ENCODE data around the gene DBN1.

The DBN1 gene

GRCh38 chr5:177447066-177447610 lies 26.3 kb downstream of the DBN1 start:
- no peak overlapping the region for H3K27ac Mint-ChIP-seq
- peaks cover 53% of the 10 kb centered on the region for H3K27me3 Mint-ChIP-seq
- no peaks in the 10 kb centered on the region for H3K9me3 Mint-ChIP-seq
- intact Hi-C loops (cut with micrococcal nuclease), result no loop called here
- peaks cover 56% of the 10 kb centered on the region for H3K4me1 Mint-ChIP-seq (ENCODE audit: low read depth)
- peaks cover 19% of the 10 kb centered on the region for H3K36me3 Mint-ChIP-seq (ENCODE audit: low read depth)
- no peak overlapping the region for H3K4me3 Mint-ChIP-seq

- Mint-ChIP-seq H3K27ac (no peak within 1 kb of the TSS), H3K36me3 (ENCODE audit: low read depth) (peaks cover 26% of the 10 kb centered on the region), H3K4me3 (peak within 1 kb of the TSS; percentile 61), H3K9me3 (no peaks in the 10 kb centered on the region), H3K4me1 (ENCODE audit: low read depth) (peaks cover 56% of the 10 kb centered on the region), H3K27me3 (peaks cover 48% of the 10 kb centered on the region)
- intact Hi-C loops (cut with micrococcal nuclease), result no loop called here
These were observed 27.0 kb downstream of the DBN1 start, which contains the start of gene PRR7 for GRCh38 chr5:177446200-177447065. Gene PRR7, plus strand, starts transcription at chr5:177446814. Its CDS starts 8,254 bp downstream, at chr5:177455068.

- Mint-ChIP-seq H3K27me3 (peaks cover 45% of the 10 kb centered on the region), H3K4me1 (ENCODE audit: low read depth) (peaks cover 56% of the 10 kb centered on the region), H3K9me3 (no peaks in the 10 kb centered on the region), H3K4me3 (peak overlapping the region; percentile 22), H3K36me3 (ENCODE audit: low read depth) (peaks cover 32% of the 10 kb centered on the region), H3K27ac (no peak overlapping the region)
- intact Hi-C loops (cut with micrococcal nuclease), result no loop called here
These were observed 27.6 kb downstream of the DBN1 start for GRCh38 chr5:177445917-177446199.

GRCh38 chr5:177445052-177445916 lies 28.1 kb downstream of the DBN1 start:
- Mint-ChIP-seq H3K4me1 (ENCODE audit: low read depth) (peaks cover 56% of the 10 kb centered on the region), H3K27ac (no peak overlapping the region), H3K4me3 (no peak overlapping the region), H3K36me3 (ENCODE audit: low read depth) (peaks cover 38% of the 10 kb centered on the region), H3K27me3 (peaks cover 39% of the 10 kb centered on the region), H3K9me3 (no peaks in the 10 kb centered on the region)
- intact Hi-C loops (cut with micrococcal nuclease), result no loop called here

- H3K4me1 Mint-ChIP-seq (ENCODE audit: low read depth), result peaks cover 61% of the 10 kb centered on the region
- no peak overlapping the region for H3K27ac Mint-ChIP-seq
- H3K4me3 Mint-ChIP-seq, result no peak overlapping the region
- H3K36me3 Mint-ChIP-seq (ENCODE audit: low read depth), result peaks cover 47% of the 10 kb centered on the region
- no peaks in the 10 kb centered on the region for H3K9me3 Mint-ChIP-seq
- peaks cover 30% of the 10 kb centered on the region for H3K27me3 Mint-ChIP-seq
- intact Hi-C loops (cut with micrococcal nuclease), result no loop called here
These were observed 29.1 kb downstream of the DBN1 start for GRCh38 chr5:177444106-177445051.

- Mint-ChIP-seq H3K27ac (no peak overlapping the region), H3K27me3 (peaks cover 21% of the 10 kb centered on the region), H3K9me3 (no peaks in the 10 kb centered on the region), H3K4me1 (ENCODE audit: low read depth) (peaks cover 60% of the 10 kb centered on the region), H3K36me3 (ENCODE audit: low read depth) (peaks cover 57% of the 10 kb centered on the region), H3K4me3 (no peak overlapping the region)
- intact Hi-C loops (cut with micrococcal nuclease), result no loop called here
These were observed 30.1 kb downstream of the DBN1 start for GRCh38 chr5:177443144-177443983.

GRCh38 chr5:177442066-177442826 lies 31.2 kb downstream of the DBN1 start:
- peaks cover 53% of the 10 kb centered on the region for H3K4me1 Mint-ChIP-seq (ENCODE audit: low read depth)

GRCh38 chr5:177440990-177441780 lies 32.2 kb downstream of the DBN1 start:
- H3K9me3 Mint-ChIP-seq, result no peaks in the 10 kb centered on the region
- H3K27me3 Mint-ChIP-seq, result peaks cover 10% of the 10 kb centered on the region
- intact Hi-C loops (cut with micrococcal nuclease), result no loop called here
- H3K36me3 Mint-ChIP-seq (ENCODE audit: low read depth), result peaks cover 79% of the 10 kb centered on the region
- H3K27ac Mint-ChIP-seq, result no peak overlapping the region
- peaks cover 58% of the 10 kb centered on the region for H3K4me1 Mint-ChIP-seq (ENCODE audit: low read depth)
- no peak overlapping the region for H3K4me3 Mint-ChIP-seq

More at GRCh38 chr5:177442066-177442826, 31.2 kb downstream of the DBN1 start:
- Mint-ChIP-seq H3K27me3 (peaks cover 12% of the 10 kb centered on the region), H3K27ac (no peak overlapping the region), H3K4me3 (no peak overlapping the region), H3K9me3 (no peaks in the 10 kb centered on the region), H3K36me3 (ENCODE audit: low read depth) (peaks cover 68% of the 10 kb centered on the region)
- intact Hi-C loops (cut with micrococcal nuclease), result no loop called here

- Mint-ChIP-seq H3K36me3 (ENCODE audit: low read depth) (peaks cover 86% of the 10 kb centered on the region), H3K27ac (no peak overlapping the region), H3K4me3 (no peak overlapping the region), H3K9me3 (no peaks in the 10 kb centered on the region), H3K4me1 (ENCODE audit: low read depth) (peaks cover 51% of the 10 kb centered on the region), H3K27me3 (peaks cover 3% of the 10 kb centered on the region)
- intact Hi-C loops (cut with micrococcal nuclease), result no loop called here
These were observed 33.0 kb downstream of the DBN1 start for GRCh38 chr5:177440211-177440989.

- Mint-ChIP-seq H3K9me3 (no peaks in the 10 kb centered on the region), H3K36me3 (ENCODE audit: low read depth) (peaks cover 95% of the 10 kb centered on the region), H3K4me3 (no peak overlapping the region), H3K27me3 (no peaks in the 10 kb centered on the region), H3K4me1 (ENCODE audit: low read depth) (peaks cover 42% of the 10 kb centered on the region), H3K27ac (no peak overlapping the region)
- intact Hi-C loops (cut with micrococcal nuclease), result no loop called here
These were observed 33.8 kb downstream of the DBN1 start for GRCh38 chr5:177439518-177440053.

GRCh38 chr5:177438468-177438867 lies 35.0 kb downstream of the DBN1 start:
- peaks cover 100% of the 10 kb centered on the region for H3K36me3 Mint-ChIP-seq (ENCODE audit: low read depth)

More at GRCh38 chr5:177438468-177438867, 35.0 kb downstream of the DBN1 start:
- intact Hi-C loops (cut with micrococcal nuclease), result no loop called here
- H3K4me3 Mint-ChIP-seq, result no peak overlapping the region
- no peak overlapping the region for H3K27ac Mint-ChIP-seq
- peaks cover 39% of the 10 kb centered on the region for H3K4me1 Mint-ChIP-seq (ENCODE audit: low read depth)
- no peaks in the 10 kb centered on the region for H3K9me3 Mint-ChIP-seq
- no peaks in the 10 kb centered on the region for H3K27me3 Mint-ChIP-seq

All from dendritic cell treated with granulocyte-macrophage colony-stimulating factor and Interleukin-4, amounts not matched to agents 40 ng/mL and 50 ng/mL, for 4 days (primary cell).